ENCODE data around the gene GTPBP4.
A peak's percentile ranks its signal among the peaks of the same experiment; 100 is the strongest.

The GTPBP4 gene

GRCh38 chr10:986137-986825 is 2.0 kb upstream of the GTPBP4 start:
- no peak overlapping the region for H3K4me3 ChIP-seq (ENCODE audit: low read depth, low read length)
- DNase-seq (ENCODE audit: low read depth) = no peak
- TF ChIP-seq CTCF (IDR thresholded peaks at IDR 0.05; ENCODE audit: low read depth, low read length, missing control alignments) = no peak
- in situ Hi-C loops (cut with HindIII; ENCODE audit: low sequenced_read_pairs) = loop anchor here (5.0 kb wide), 1 partner anchor 61 kb away; the partner anchor contains the start of gene IDI1

GRCh38 chr10:986881-987619 is 1.2 kb upstream of the GTPBP4 start:
- DNase-seq (ENCODE audit: low read depth) = peak; percentile 57
- peak overlapping the region; percentile 91 for H3K4me3 ChIP-seq (ENCODE audit: low read depth, low read length)
- no peak for TF ChIP-seq CTCF (IDR thresholded peaks at IDR 0.05; ENCODE audit: low read depth, low read length, missing control alignments)
- in situ Hi-C loops (cut with HindIII; ENCODE audit: low sequenced_read_pairs) = loop anchor here (5.0 kb wide), 1 partner anchor 60 kb away; the partner anchor contains the start of gene IDI1

DNA sequence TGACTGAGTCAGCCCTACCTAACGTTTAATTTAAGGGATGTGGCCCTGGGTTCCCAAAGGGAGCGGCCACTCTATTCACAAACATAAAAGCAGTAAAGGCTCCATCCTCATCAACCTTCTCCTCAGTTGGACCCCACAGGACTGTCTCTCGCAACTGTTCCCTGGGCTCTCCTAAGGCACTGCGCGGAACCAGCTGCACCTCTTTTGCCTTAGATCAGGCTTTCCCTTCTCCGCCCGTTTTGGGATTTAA is 689 bp upstream of the GTPBP4 start:
- peak overlapping the region; percentile 91 for H3K4me3 ChIP-seq (ENCODE audit: low read depth, low read length)
- no peak for TF ChIP-seq CTCF (IDR thresholded peaks at IDR 0.05; ENCODE audit: low read depth, low read length, missing control alignments)
- DNase-seq (ENCODE audit: low read depth) = no peak
- in situ Hi-C loops (cut with HindIII; ENCODE audit: low sequenced_read_pairs) = loop anchor here (5.0 kb wide), 1 partner anchor 60 kb away; the partner anchor contains the start of gene IDI1

DNA sequence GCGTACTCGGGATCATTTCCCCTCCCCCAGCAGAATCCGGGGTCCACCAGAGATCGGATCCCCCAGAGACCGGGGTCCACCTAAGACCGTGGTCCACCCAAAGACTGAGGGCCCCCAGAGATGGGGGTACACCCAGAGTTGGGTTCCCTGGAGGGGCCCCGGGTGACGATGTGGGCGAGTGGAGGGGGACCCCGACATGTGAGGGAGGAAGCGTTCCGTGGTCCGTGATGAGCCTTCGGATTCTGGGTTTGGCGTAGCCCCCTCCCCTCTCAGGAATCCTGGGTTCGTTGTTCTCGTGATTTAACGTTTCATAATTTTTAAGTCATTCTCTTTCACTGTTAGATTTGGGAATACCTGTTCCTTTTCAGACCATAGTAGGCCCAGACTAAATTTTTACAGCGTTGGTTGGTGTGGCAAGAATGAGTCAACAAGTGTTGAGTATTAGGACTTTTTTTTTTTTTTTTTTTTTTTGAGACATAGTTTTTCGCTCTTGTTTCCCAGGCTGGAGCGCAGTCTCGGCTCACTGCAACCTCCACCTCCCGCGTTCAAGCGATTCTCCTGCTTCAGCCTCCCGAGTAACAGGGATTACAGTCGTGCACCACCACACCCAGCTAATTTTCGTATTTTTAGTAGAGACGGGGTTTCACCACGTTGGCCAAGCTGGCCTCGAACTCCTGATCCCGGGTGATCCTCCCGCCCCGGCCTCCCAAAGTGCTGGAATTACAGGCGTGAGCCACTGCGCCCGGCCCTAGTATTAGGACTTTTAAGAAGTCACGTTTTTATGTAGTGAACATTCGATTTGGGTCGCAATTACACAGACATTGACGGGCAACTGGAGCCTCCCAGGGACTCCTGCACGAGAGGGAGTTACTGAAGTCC is 672 bp downstream of the GTPBP4 start:
- no peak for DNase-seq (ENCODE audit: low read depth)
- in situ Hi-C loops (cut with HindIII; ENCODE audit: low sequenced_read_pairs) = loop anchor here (5.0 kb wide), 1 partner anchor 58 kb away; the partner anchor contains the start of gene IDI1
- peak overlapping the region; percentile 91 for H3K4me3 ChIP-seq (ENCODE audit: low read depth, low read length)

GRCh38 chr10:990808-991207 is 2.6 kb downstream of the GTPBP4 start:
- no peak for DNase-seq (ENCODE audit: low read depth)
- no peak overlapping the region for H3K4me3 ChIP-seq (ENCODE audit: low read depth, low read length)
- in situ Hi-C loops (cut with HindIII; ENCODE audit: low sequenced_read_pairs) = no loop called here
- no peak for TF ChIP-seq CTCF (IDR thresholded peaks at IDR 0.05; ENCODE audit: low read depth, low read length, missing control alignments)

More for the DNA sequence above, 672 bp downstream of the GTPBP4 start:
- no peak for TF ChIP-seq CTCF (IDR thresholded peaks at IDR 0.05; ENCODE audit: low read depth, low read length, missing control alignments)

DNA sequence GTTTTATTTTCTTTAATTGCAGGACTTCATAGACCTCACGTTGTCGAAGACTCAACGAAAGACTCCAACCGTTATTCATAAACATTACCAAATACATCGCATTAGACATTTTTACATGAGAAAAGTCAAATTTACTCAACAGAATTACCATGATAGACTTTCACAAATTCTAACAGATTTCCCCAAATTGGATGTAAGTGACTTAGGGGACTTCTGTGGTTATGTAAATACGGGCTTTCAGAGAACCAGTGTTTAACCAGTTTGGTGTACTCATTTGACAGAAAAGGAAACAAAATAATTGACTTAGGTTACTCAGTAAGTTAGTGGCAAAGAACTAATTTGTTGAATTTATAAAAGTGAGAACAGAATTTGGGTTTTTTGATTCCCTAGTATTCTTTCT is 4.2 kb downstream of the GTPBP4 start:
- H3K4me3 ChIP-seq (ENCODE audit: low read depth, low read length) = no peak overlapping the region
- in situ Hi-C loops (cut with HindIII; ENCODE audit: low sequenced_read_pairs) = no loop called here
- TF ChIP-seq CTCF (IDR thresholded peaks at IDR 0.05; ENCODE audit: low read depth, low read length, missing control alignments) = no peak
- DNase-seq (ENCODE audit: low read depth) = no peak

Measured in astrocyte of the cerebellum (primary cell).